K562 (cell line): ENCODE measurements around the gene SARS1. TPM values are rescaled to one million over a fixed set of nuclear protein-coding genes. Genes with fewer than 3 reads are reported as not detected.
A peak's percentile ranks its signal among the peaks of the same experiment; 100 is the strongest.

ENCODE experiments used
- CBX5 ChIP-seq: IDR thresholded peaks from 2 replicates; pipeline ENCODE4 v1.6.1; 2014; ENCODE audit warnings: low read depth, borderline replicate concordance
- CHD1 ChIP-seq: fragments of 200-600 bp; sonication (generic); IDR thresholded peaks from one replicate; pipeline ENCODE4 v1.6.1; 2012; ENCODE audit warnings: mild to moderate bottlenecking, moderate library complexity, low read length, inconsistent platforms
- GTF2A2 ChIP-seq: IDR thresholded peaks from 2 replicates; pipeline ENCODE4 v1.6.1; 2016; ENCODE audit warnings: mild to moderate bottlenecking, missing genetic modification characterization, missing compliant biosample characterization
- HDAC6 ChIP-seq: IDR thresholded peaks from 2 replicates; pipeline ENCODE4 v1.6.1; 2012; ENCODE audit warnings: low read depth, mild to moderate bottlenecking, control low read depth, inconsistent platforms, low read length, moderate library complexity
- NFRKB ChIP-seq: fragments of 450-650 bp; IDR thresholded peaks from 2 replicates; pipeline ENCODE4 v1.6.1; 2016; ENCODE audit warnings: low read depth
- NR3C1 ChIP-seq: sonication (generic); formaldehyde crosslinking; IDR thresholded peaks from 2 replicates; pipeline ENCODE4 v1.8.1; 2022; ENCODE audit warnings: missing genetic modification reagents
- POLR2A ChIP-seq: fragments of 450-650 bp; conservative IDR thresholded peaks from 2 replicates; pipeline ENCODE4 v1.6.1; 2016
- POLR2B ChIP-seq: fragments of 450-650 bp; IDR thresholded peaks from 2 replicates; pipeline ENCODE4 v1.6.1; 2018; ENCODE audit warnings: low read depth; ENCODE audit not compliant: partially characterized antibody
- PTTG1 ChIP-seq: fragments of 450-650 bp; IDR thresholded peaks from 2 replicates; pipeline ENCODE4 v1.6.1; 2016; ENCODE audit warnings: low read depth, mild to moderate bottlenecking, missing genetic modification characterization, missing compliant biosample characterization
- STAT5A ChIP-seq: IDR thresholded peaks from 2 replicates; pipeline ENCODE4 v1.6.1; 2012; ENCODE audit warnings: low read length, inconsistent platforms, borderline replicate concordance
- TAF1 ChIP-seq: IDR thresholded peaks from 2 replicates; pipeline ENCODE4 v1.6.1; 2011; ENCODE audit warnings: mild to moderate bottlenecking, low read length, moderate library complexity; ENCODE audit not compliant: insufficient read depth, control insufficient read depth, severe bottlenecking; ENCODE audit errors: extremely low read depth
- TBL1XR1 ChIP-seq, 2 experiments: IDR thresholded peaks; 2 replicates each; pipeline ENCODE4 v1.6.1; 2012; ENCODE audit warnings: improper control_type of control experiment in 2 of 2, low read length in 2 of 2, mild to moderate bottlenecking in 1 of 2
- ZNF589 ChIP-seq: fragments of 200-800 bp; sonication (Bioruptor generic); IDR thresholded peaks from 2 replicates; pipeline ENCODE4 v1.6.1; 2016; ENCODE audit warnings: low read depth, missing genetic modification characterization, missing compliant biosample characterization
- polyA plus RNA-seq, 8 experiments: library from polyadenylated mRNA; depleted of rRNA in 4 of 8; stranded (reverse) in 5 of 8; unstranded in 3 of 8; fragments of >200 nt; fragmentation: Nextera tagmentation in 2 of 8; fragmentation: Illumina TruSeq in 1 of 8; extraction: Ambion mirVana in 2 of 8; extraction: Trizol in 1 of 8; gene quantifications; 2 replicates each; pipeline versions ENCODE4 v1.2.1 to v1.2.3, GENCODE V29; 2011 to 2014; ENCODE audit warnings: inconsistent platforms in 1 of 8, missing spikeins in 1 of 8
- total RNA-seq, 7 experiments: library from RNA; depleted of rRNA in 6 of 7; stranded (reverse); fragments of >200 nt in 6 of 7; fragmentation: Illumina TruSeq in 2 of 7; extraction: Trizol in 2 of 7; gene quantifications; 2 replicates each; pipeline versions ENCODE4 v1.2.1 to v1.2.3, GENCODE V29; 2011 to 2021; ENCODE audit warnings: low replicate concordance in 1 of 7
- TF ChIP-seq, protein P1 (sequence below): fragments of 250-450 bp; sonication (Bioruptor Pico); IDR thresholded peaks from 2 replicates; pipeline ENCODE4 v1.4.0; 2020; ENCODE audit warnings: mild to moderate bottlenecking, moderate library complexity, borderline replicate concordance
- TF ChIP-seq, protein P2 (sequence below): fragments of 450-650 bp; conservative IDR thresholded peaks from 2 replicates; pipeline ENCODE4 v1.6.1; 2016; ENCODE audit warnings: missing genetic modification characterization, low read depth, mild to moderate bottlenecking, control low read depth, missing compliant biosample characterization
- TF ChIP-seq, protein P3 (sequence below), 2 experiments: fragments of 450-650 bp; IDR thresholded peaks; 2 replicates each; pipeline ENCODE4 v1.6.1; 2018; ENCODE audit warnings: mild to moderate bottlenecking in 2 of 2, low read depth in 1 of 2; ENCODE audit not compliant: partially characterized antibody in 2 of 2
- TF ChIP-seq, protein P4 (sequence below), 2 experiments: IDR thresholded peaks; 2 replicates each; pipeline ENCODE4 v1.6.1; 2011; ENCODE audit warnings: borderline replicate concordance in 1 of 2, control low read depth in 1 of 2, low read depth in 1 of 2, low read length in 1 of 2, mild to moderate bottlenecking in 1 of 2, mixed read lengths in 1 of 2, moderate library complexity in 1 of 2; ENCODE audit not compliant: insufficient read depth in 1 of 2, insufficient read length in 1 of 2, poor library complexity in 1 of 2, severe bottlenecking in 1 of 2; ENCODE audit errors: extremely low read depth in 1 of 2

SARS1 gene
- total and polyA plus RNA-seq, 9 of the 15 experiments (the other 6 are each of a cell fraction or from before 2014, with no cell fraction given) = 221 to 623 (median 254) TPM

DNA sequence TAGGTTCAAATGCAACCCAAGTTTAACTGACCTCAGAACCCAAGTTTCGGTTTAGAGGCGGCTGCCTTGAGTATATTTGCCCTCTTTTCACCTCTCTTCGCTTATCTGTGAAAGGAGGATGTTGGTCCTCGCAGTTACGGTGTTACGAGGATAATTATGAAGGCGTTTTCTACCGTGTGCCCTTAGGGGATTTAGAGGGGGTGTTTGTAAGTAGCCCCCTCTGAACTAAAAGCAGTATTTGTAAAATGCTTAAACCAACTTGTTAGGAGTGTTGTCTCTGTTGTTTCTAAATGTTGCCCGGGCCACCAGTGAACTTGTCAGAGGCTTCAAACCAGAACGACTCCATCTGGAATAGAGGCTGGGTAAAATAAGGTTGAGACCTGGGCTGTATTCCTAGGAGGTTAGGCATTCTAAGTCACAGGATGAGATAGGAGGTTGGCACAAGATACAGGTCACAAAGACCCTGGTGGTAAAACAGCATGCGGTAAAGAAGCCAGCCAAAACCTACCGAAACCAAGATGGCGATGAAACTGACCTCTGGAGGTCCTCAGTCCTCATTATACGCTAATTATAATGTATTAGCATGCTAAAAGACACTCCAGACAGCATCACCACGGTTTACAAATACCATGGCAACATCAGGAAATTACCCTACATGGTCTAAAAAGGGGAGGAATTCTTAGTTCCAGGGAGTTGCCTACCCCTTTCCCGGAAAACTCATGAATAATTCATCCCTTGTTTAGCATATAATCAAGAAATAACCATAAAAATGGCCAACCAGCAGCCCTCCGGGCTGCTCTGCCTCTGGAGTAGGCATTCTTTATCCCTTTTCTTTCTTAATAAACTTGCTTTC, 70.3 kb downstream of the SARS1 start (continued):
- no peak for TF ChIP-seq HDAC6
- no peak for TF ChIP-seq CHD1
- TF ChIP-seq POLR2B = peak; percentile 10
- TF ChIP-seq ZNF589 (CRISPR knock-in tag) = peak; percentile 70; the same call in 1 of the 2 replicates
- 0 out of 4 replicates have a peak, but pooled peaks of 1 of the 2 experiments have one; percentile 32 for TF ChIP-seq TBL1XR1 (IDR thresholded peaks at IDR 0.05; ENCODE audit: low read length in 2 of 2)
- TF ChIP-seq GTF2A2 (tag) = no peak
- 0 out of 2 replicates have a peak, but pooled peaks have one; percentile 5 for TF ChIP-seq NFRKB
- no peak for TF ChIP-seq PTTG1
- no peak for TF ChIP-seq STAT5A
- TF ChIP-seq TAF1 = no peak
- TF ChIP-seq, protein P1, sequence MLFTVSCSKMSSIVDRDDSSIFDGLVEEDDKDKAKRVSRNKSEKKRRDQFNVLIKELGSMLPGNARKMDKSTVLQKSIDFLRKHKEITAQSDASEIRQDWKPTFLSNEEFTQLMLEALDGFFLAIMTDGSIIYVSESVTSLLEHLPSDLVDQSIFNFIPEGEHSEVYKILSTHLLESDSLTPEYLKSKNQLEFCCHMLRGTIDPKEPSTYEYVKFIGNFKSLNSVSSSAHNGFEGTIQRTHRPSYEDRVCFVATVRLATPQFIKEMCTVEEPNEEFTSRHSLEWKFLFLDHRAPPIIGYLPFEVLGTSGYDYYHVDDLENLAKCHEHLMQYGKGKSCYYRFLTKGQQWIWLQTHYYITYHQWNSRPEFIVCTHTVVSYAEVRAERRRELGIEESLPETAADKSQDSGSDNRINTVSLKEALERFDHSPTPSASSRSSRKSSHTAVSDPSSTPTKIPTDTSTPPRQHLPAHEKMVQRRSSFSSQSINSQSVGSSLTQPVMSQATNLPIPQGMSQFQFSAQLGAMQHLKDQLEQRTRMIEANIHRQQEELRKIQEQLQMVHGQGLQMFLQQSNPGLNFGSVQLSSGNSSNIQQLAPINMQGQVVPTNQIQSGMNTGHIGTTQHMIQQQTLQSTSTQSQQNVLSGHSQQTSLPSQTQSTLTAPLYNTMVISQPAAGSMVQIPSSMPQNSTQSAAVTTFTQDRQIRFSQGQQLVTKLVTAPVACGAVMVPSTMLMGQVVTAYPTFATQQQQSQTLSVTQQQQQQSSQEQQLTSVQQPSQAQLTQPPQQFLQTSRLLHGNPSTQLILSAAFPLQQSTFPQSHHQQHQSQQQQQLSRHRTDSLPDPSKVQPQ (CRISPR knock-in tag) = no peak
- no peak for TF ChIP-seq CBX5
- TF ChIP-seq, protein P2, sequence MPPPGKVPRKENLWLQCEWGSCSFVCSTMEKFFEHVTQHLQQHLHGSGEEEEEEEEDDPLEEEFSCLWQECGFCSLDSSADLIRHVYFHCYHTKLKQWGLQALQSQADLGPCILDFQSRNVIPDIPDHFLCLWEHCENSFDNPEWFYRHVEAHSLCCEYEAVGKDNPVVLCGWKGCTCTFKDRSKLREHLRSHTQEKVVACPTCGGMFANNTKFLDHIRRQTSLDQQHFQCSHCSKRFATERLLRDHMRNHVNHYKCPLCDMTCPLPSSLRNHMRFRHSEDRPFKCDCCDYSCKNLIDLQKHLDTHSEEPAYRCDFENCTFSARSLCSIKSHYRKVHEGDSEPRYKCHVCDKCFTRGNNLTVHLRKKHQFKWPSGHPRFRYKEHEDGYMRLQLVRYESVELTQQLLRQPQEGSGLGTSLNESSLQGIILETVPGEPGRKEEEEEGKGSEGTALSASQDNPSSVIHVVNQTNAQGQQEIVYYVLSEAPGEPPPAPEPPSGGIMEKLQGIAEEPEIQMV (tag) = peak; percentile 13; the same call in 1 of the 2 replicates
- TF ChIP-seq, protein P3, sequence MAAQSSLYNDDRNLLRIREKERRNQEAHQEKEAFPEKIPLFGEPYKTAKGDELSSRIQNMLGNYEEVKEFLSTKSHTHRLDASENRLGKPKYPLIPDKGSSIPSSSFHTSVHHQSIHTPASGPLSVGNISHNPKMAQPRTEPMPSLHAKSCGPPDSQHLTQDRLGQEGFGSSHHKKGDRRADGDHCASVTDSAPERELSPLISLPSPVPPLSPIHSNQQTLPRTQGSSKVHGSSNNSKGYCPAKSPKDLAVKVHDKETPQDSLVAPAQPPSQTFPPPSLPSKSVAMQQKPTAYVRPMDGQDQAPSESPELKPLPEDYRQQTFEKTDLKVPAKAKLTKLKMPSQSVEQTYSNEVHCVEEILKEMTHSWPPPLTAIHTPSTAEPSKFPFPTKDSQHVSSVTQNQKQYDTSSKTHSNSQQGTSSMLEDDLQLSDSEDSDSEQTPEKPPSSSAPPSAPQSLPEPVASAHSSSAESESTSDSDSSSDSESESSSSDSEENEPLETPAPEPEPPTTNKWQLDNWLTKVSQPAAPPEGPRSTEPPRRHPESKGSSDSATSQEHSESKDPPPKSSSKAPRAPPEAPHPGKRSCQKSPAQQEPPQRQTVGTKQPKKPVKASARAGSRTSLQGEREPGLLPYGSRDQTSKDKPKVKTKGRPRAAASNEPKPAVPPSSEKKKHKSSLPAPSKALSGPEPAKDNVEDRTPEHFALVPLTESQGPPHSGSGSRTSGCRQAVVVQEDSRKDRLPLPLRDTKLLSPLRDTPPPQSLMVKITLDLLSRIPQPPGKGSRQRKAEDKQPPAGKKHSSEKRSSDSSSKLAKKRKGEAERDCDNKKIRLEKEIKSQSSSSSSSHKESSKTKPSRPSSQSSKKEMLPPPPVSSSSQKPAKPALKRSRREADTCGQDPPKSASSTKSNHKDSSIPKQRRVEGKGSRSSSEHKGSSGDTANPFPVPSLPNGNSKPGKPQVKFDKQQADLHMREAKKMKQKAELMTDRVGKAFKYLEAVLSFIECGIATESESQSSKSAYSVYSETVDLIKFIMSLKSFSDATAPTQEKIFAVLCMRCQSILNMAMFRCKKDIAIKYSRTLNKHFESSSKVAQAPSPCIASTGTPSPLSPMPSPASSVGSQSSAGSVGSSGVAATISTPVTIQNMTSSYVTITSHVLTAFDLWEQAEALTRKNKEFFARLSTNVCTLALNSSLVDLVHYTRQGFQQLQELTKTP (IDR thresholded peaks at IDR 0.05; ENCODE audit: low read depth in 1 of 2, partially characterized antibody in 2 of 2) = peak in 1 of 2 experiments; percentile 14
- no peak for TF ChIP-seq POLR2A
- TF ChIP-seq NR3C1 (CRISPR knock-in tag) = 0 out of 2 replicates have a peak, but pooled peaks have one; percentile 2
- TF ChIP-seq, protein P4, sequence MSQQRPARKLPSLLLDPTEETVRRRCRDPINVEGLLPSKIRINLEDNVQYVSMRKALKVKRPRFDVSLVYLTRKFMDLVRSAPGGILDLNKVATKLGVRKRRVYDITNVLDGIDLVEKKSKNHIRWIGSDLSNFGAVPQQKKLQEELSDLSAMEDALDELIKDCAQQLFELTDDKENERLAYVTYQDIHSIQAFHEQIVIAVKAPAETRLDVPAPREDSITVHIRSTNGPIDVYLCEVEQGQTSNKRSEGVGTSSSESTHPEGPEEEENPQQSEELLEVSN (IDR thresholded peaks at IDR 0.05; ENCODE audit: borderline replicate concordance in 1 of 2, extremely low read depth in 1 of 2, insufficient read depth in 1 of 2, insufficient read length in 1 of 2, low read depth in 1 of 2, low read length in 1 of 2, poor library complexity in 1 of 2, severe bottlenecking in 1 of 2) = no peak
